SJSA1 (cell line): ENCODE data around the gene B4GALNT1. TPM values are rescaled to one million over a fixed set of nuclear protein-coding genes. Genes with fewer than 3 reads are reported as not detected.
"Not testable (repeated sequence)": the region's sequence is repeated elsewhere in the genome, so short reads cannot be mapped to it uniquely, and the experiment has no call there.

Experiments used
- DNase-seq, 2 experiments: peaks; one replicate each; pipeline ENCODE4 v3.0.0-alpha.2; 2015 to 2020; ENCODE audit warnings: low spot score in 2 of 2, low read depth in 1 of 2
- H3K27ac ChIP-seq: fragments of 250-450 bp; sonication (Bioruptor Pico); 2 replicates; pipeline ENCODE4 v1.5.1; 2020; ENCODE audit warnings: mild to moderate bottlenecking, moderate library complexity
- H3K27me3 ChIP-seq: fragments of 250-450 bp; sonication (Bioruptor Pico); replicated peaks from 2 replicates; pipeline ENCODE4 v1.5.1; 2020; ENCODE audit warnings: mild to moderate bottlenecking, moderate library complexity
- H3K36me3 ChIP-seq: fragments of 250-450 bp; sonication (Bioruptor Pico); 2 replicates; pipeline ENCODE4 v1.5.1; 2020; ENCODE audit warnings: mild to moderate bottlenecking
- H3K4me1 ChIP-seq: fragments of 250-450 bp; sonication (Bioruptor Pico); replicated peaks from 2 replicates; pipeline ENCODE4 v1.6.1; 2021; ENCODE audit warnings: mild to moderate bottlenecking
- H3K4me3 ChIP-seq: fragments of 250-450 bp; sonication (Bioruptor Pico); 2 replicates; pipeline ENCODE4 v1.5.1; 2020; ENCODE audit warnings: mild to moderate bottlenecking
- H3K9me3 ChIP-seq: fragments of 250-450 bp; sonication (Bioruptor Pico); replicated peaks from 2 replicates; pipeline ENCODE4 v1.5.1; 2020; ENCODE audit warnings: mild to moderate bottlenecking
- total RNA-seq: library from RNA; depleted of rRNA; stranded (reverse); fragments of >200 nt; shearing (Covaris generic); gene quantifications from 2 replicates; pipeline ENCODE4 v1.2.3, GENCODE V29; 2014

B4GALNT1 gene
- total RNA-seq, 1 experiment from 2014 or later: 950 TPM

DNA sequence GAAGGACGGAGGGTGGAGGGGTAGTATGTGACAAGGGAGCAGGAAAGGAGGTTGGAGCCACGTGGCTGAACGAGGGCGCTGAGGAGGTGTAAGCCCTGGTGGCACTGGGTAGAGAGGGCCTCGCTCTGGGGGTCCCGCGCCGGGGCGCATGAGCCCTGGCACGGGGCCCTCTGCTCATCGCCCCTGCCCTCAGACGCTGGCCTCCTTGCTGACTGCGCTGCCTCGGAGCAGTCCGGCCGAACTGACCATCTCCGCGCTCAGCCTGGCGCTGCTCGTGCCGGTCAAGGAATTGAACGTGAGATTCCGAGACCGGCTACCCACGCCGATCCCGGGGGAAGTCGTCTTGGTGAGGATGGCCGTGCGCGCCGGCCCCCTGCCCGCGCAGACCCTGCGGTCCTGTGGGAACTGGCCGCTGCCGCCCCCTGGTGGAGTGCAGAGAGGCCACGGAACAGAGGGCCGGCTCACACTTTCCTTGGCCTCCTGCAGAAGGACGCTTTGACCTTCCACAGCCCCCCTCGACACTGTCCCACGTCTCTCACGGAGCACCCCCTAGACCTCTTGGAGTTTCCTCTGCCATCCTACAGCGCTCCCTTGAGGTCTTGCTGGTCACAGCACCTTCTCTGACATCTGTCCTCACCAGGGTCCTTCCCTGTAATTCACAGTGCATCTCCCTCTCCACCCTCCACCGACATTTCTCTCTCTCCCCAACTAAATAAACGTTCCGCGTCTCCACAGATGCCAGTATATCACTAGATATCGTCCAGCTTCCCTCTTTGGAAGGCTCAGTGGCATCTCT is 11.3 kb downstream of the B4GALNT1 start:
- Histone ChIP-seq H3K36me3 (peaks cover 13% of the 10 kb centered on the region), H3K27ac (no peak overlapping the region), H3K4me3 (peak overlapping the region; percentile 26), H3K4me1 (peaks cover 17% of the 10 kb centered on the region), H3K9me3 (peaks cover 11% of the 10 kb centered on the region), H3K27me3 (peaks cover 46% of the 10 kb centered on the region)
- peak in 1 of 2 experiments; percentile 100 for DNase-seq

DNA sequence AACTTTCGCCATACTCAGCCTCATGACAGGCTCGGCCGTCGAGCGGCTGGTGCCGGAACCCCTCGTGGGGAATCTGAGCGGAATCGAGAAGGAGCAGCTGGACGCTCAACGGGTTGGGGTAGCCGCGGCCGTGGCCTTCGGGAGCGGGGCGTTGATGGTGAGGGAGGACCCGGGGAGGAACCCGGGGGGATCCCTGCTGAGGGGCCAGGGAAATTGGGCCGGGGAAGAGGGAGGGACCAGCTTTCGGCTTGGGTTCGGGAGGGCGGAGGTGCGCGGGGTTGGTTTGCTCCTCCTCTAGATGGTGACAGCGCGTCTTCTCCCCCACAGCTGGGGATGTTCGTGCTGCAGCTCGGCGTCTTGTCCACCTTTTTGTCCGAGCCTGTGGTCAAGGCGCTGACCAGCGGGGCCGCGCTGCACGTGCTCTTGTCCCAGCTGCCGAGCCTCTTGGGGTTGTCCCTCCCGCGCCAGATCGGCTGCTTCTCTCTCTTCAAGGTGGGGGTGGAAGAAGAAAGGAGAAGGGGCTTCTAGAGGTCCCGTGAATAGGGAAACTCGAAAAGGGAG is 12.0 kb downstream of the B4GALNT1 start:
- peak in 1 of 2 experiments; percentile 98 for DNase-seq
- H3K9me3 ChIP-seq: peaks cover 11% of the 10 kb centered on the region
- H3K36me3 ChIP-seq: peaks cover 13% of the 10 kb centered on the region
- H3K27ac ChIP-seq: no peak overlapping the region
- H3K27me3 ChIP-seq: peaks cover 46% of the 10 kb centered on the region
- peak overlapping the region; percentile 26 for H3K4me3 ChIP-seq
- H3K4me1 ChIP-seq: peaks cover 19% of the 10 kb centered on the region

DNA sequence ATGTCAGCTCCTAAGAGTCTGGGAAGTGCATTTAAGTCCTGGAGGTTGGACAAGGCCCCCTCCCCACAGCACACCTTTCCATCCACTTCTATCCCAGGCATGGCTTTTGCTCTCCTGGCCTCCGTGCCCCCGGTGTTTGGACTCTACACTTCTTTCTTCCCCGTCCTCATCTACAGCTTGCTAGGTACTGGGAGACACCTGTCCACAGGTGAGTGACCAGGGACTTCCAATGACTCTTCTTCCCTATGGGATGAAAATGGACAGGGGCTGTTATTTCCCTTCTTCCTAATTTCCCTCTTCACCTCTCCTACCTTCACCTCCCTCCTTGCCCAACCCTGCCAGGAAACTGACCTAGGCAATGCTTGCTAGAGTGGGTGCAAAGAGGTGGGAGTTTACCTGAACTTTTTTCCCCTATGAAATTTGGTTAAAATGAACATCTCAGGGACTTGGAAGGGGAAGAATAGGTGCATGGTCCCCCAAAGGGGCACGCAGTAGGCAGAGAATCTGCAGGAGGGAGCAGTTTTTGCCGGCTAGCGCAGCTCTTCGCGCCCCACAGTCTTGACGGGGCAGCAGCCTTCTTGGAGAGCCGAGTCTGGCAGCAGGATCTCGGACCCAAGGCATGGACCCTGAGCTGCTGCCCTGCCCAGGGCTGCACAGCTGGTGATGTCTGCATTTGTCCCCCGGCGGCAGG is 12.6 kb downstream of the B4GALNT1 start:
- Histone ChIP-seq H3K4me1 (peaks cover 19% of the 10 kb centered on the region), H3K9me3 (peaks cover 11% of the 10 kb centered on the region), H3K27ac (no peak overlapping the region), H3K36me3 (peaks cover 15% of the 10 kb centered on the region), H3K27me3 (peaks cover 46% of the 10 kb centered on the region), H3K4me3 (no peak overlapping the region)
- DNase-seq: peak in 1 of 2 experiments; percentile 79

DNA sequence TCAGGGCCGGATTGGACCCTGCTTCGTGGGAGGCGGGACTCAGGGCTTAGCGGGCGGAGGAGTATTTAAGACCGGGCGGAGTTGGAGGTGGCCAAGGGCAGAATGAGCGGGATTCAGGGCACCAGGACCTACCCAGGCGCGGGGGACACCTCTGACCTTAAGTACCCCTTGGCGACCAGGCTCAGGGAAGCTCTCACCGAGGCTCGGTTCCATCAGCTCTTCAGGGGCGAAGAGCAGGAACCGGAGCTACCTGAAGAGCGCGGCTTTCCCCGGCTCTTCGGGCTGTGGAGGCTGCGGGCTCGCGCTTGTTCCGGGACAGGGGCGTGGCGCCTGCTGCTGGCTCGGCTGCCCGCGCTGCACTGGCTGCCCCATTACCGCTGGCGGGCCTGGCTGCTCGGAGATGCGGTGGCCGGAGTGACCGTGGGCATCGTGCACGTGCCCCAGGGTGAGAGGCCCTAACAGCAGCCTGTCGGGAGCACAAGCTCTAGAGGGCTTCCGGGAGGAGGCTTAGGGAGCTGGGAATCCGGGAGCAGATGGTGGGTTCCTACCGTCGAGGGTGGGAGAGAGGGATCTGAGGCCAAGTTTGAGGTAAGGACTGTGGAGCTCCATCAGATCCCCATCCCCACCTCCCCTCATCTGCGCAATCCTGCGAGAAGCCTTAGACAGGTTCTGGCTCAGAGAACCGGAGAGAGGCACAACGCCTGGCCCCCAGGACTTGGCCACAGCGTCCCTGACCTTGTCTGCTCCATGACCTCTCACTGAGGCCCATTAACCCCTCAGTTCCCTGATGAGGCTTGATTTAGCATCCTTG is 13.4 kb downstream of the B4GALNT1 start:
- Histone ChIP-seq H3K27ac (no peak overlapping the region), H3K27me3 (peaks cover 46% of the 10 kb centered on the region), H3K4me1 (peaks cover 19% of the 10 kb centered on the region)

DNA sequence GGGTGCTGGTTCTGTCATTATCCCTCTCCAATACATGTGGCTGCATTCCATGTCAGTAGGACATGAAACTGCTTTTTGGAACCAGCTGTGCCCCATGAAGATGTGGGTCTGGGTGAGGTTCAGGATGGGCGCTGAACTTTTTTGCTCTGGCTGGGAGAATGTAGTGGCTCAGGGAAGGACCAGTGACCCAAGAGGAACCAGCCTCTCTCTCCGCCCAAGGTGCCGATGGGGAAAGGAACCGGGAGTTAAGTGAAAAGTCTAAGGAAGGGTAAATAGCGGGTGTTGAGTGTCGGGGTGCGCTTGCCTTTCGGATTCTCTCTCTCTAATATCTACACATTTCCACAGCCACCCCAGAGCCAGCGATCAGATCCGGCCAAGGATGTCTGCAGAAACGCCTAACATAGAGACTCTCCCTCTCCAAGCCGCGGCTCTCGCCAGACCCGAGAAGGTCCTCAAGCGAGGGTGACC is 14.0 kb downstream of the B4GALNT1 start:
- peak in 1 of 2 experiments; percentile 78 for DNase-seq
- Histone ChIP-seq H3K4me1 (peaks cover 21% of the 10 kb centered on the region), H3K27ac (no peak overlapping the region), H3K27me3 (peaks cover 41% of the 10 kb centered on the region), H3K36me3 (peaks cover 27% of the 10 kb centered on the region), H3K4me3 (no peak overlapping the region), H3K9me3 (peaks cover 11% of the 10 kb centered on the region)

More for the DNA sequence above, 13.4 kb downstream of the B4GALNT1 start:
- H3K4me3 ChIP-seq: no peak overlapping the region
- H3K36me3 ChIP-seq: peaks cover 21% of the 10 kb centered on the region
- DNase-seq: peak in 1 of 2 experiments; percentile 97
- peaks cover 11% of the 10 kb centered on the region for H3K9me3 ChIP-seq

DNA sequence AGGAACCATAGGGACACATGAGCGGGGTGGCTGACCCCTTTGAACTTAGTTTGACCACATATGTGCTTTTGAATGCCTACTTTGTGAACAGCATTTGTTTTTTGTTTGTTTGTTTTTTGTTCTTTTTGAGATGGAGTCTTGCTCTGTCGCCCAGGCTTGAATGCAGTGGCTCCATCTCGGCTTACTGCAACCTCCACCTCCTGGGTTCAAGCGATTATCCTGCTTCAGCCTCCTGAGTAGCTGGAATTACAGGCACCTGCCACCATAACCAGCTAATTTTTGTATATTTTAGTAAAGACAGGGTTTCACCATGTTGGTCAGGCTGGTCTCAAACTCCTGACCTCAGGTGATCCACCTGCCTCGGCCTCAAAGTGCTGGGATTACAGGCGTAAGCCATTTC is 14.6 kb downstream of the B4GALNT1 start:
- Histone ChIP-seq H3K4me1 (peaks cover 24% of the 10 kb centered on the region), H3K27me3 (peaks cover 35% of the 10 kb centered on the region), H3K36me3 (peaks cover 33% of the 10 kb centered on the region)

DNA sequence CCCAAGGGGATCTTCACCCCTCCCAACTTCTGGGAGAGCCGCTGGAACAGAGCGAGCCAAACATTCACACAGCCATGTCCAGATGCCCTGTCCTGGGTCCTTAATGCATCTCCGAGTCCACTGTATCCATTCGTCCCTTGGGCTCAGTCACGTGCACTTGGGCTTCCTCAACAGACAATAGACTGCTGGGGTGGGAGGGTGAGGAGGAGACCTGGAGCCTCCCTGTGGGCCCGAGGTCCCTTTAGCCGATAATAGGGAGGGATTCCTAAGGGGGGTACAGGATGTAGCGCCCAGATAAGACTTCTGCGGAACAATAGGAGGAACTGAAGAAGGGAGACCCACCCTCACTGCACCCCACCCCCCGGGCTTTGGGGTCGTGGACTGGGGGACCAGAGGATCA is 15.1 kb downstream of the B4GALNT1 start:
- DNase-seq: no peak
- H3K4me3 ChIP-seq: no peak overlapping the region
- H3K36me3 ChIP-seq: peaks cover 38% of the 10 kb centered on the region
- H3K9me3 ChIP-seq: peaks cover 11% of the 10 kb centered on the region
- peaks cover 24% of the 10 kb centered on the region for H3K4me1 ChIP-seq
- H3K27ac ChIP-seq: no peak overlapping the region
- H3K27me3 ChIP-seq: peaks cover 30% of the 10 kb centered on the region

More for the DNA sequence above, 14.6 kb downstream of the B4GALNT1 start:
- not testable (repeated sequence) for H3K27ac ChIP-seq, H3K4me3 ChIP-seq
- peak in 1 of 2 experiments; percentile 85 for DNase-seq
- H3K9me3 ChIP-seq: peaks cover 11% of the 10 kb centered on the region

DNA sequence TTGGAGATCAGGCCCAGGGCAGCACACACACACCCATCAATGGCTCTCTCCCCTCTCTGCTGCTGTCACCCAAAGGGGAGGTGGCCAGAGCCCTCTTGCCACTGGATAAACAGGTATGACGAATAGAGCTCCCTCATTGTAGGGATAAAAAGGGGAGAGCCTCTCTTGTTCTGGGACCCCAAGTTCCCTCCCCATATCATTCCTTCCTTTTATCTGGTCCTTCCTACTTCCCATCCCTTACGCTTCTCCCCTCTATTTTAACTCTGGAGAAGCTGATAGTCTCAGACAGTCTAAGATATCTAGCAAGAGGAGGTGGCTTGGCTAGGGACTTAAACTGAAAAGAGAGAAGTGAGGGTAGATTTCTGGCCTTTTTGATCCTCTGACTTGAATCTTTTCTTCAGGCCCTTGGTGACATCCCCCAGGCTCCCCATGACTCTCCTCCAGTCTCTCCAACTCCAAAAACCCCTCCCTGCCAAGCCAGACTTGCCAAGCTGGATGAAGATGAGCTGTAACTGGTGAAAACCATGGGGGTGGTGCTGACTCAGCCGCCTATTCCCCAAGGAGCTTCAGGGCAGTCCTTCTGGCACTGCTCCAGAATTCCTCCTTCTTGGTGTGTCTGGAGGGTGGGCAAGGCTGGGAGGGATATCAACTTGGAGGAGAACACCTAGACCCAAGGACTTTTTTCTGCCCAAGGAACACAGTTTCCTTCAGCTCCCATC is 16.5 kb downstream of the B4GALNT1 start:
- H3K27me3 ChIP-seq: peaks cover 18% of the 10 kb centered on the region
- peak; percentile 82 for DNase-seq
- H3K9me3 ChIP-seq: peaks cover 9% of the 10 kb centered on the region
- no peak overlapping the region for H3K4me3 ChIP-seq
- peaks cover 40% of the 10 kb centered on the region for H3K36me3 ChIP-seq
- no peak overlapping the region for H3K27ac ChIP-seq
- H3K4me1 ChIP-seq: peaks cover 22% of the 10 kb centered on the region

DNA sequence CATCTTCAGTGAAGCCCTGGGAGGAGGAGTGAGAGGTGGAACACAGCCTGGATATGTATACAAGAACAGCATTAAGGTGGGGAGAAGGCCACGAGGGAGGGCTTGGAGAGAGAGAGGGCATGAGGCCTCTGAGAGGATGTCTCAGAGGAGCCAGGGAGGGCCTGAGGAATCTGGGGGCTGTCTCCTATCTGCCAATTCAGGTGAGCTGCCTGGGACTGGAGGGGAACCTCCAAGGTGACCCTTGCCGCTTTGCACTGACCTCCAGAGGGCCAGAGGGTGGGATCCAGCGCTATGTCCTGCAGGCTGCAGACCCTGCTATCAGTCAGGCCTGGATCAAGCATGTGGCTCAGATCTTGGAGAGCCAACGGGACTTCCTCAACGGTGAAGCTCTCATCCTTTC is 17.4 kb downstream of the B4GALNT1 start:
- H3K9me3 ChIP-seq: peaks cover under 1% of the 10 kb centered on the region; the same call in 1 of the 2 replicates
- H3K27ac ChIP-seq: no peak overlapping the region
- DNase-seq: peak in 1 of 2 experiments; percentile 74
- H3K4me3 ChIP-seq: no peak overlapping the region
- H3K36me3 ChIP-seq: peaks cover 42% of the 10 kb centered on the region
- peaks cover 21% of the 10 kb centered on the region for H3K4me1 ChIP-seq
- H3K27me3 ChIP-seq: peaks cover 9% of the 10 kb centered on the region

DNA sequence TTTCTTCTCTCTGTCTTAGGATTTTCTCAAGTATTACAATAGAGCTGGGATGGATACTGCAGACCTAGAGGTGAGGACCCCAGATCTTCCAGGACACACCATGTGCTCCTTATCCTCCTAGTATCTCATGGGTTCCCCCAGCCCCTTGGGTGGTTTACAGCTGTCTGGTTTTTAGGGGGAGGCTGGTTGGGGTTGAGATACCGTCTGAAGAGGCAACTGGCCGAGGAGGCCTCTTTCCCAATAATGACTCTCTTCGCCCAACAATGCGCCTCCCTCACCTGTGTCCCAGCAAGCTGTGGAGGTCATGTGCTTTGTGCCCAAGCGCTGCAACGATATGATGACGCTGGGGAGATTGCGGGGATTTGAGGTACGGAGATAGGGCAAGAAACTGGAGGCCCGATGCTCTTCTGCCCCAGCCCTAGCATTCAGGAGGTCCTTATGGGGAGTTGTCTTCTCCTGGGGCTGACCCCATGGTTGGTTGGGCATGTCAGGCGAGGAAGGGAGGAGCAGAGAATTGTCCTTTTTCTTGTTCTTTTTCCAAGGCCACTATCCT is 18.0 kb downstream of the B4GALNT1 start:
- Histone ChIP-seq H3K4me1 (peaks cover 21% of the 10 kb centered on the region), H3K9me3 (no peaks in the 10 kb centered on the region), H3K4me3 (no peak overlapping the region), H3K36me3 (peaks cover 42% of the 10 kb centered on the region), H3K27ac (no peak overlapping the region), H3K27me3 (peaks cover 3% of the 10 kb centered on the region)
- DNase-seq: no peak

DNA sequence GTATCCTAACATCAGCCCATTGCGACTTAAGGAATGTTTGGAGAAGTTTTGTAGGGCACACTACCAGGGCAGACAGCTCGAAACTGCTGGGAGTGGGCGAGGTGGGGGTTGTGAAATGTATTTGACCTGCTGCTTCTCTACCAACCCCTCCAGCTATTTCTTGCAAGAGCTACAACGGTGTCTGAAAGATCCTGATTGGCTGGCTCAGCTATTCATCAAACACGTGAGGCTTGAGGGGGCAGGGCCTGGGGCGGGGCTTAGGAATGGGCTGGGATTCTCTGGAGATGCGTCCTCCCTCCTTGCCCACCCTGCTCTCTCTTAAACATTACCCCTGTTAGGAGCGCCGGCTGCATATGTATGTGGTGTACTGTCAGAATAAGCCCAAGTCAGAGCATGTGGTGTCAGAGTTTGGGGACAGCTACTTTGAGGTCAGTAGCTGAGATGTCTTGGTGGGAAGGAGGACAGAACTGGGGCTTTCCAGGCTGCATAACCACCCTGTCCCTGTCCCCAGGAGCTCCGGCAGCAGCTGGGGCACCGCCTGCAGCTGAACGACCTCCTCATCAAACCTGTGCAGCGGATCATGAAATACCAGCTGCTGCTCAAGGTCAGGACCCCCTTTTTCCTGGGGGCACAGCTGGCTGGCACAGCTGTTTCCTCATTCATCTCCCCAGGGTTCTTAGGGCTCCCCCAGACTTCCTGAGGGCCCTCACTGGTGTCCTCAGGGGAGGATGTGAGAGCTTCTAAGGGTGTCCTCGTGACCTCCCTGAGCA is 18.6 kb downstream of the B4GALNT1 start:
- Histone ChIP-seq H3K9me3 (no peaks in the 10 kb centered on the region), H3K27ac (no peak overlapping the region), H3K27me3 (0 out of 2 replicates have a peak, but pooled peaks cover 2% of the 10 kb centered on the region), H3K4me1 (peaks cover 21% of the 10 kb centered on the region), H3K36me3 (peaks cover 43% of the 10 kb centered on the region), H3K4me3 (no peak overlapping the region)
- peak in 1 of 2 experiments; percentile 76 for DNase-seq
